ENCODE measurements around the gene SIK3.

SIK3 gene

GRCh38 chr11:117097389-117098268 lies 599 bp downstream of the SIK3 start:
- TF ChIP-seq CTCF (IDR thresholded peaks at IDR 0.05; ENCODE audit: extremely low read depth, missing control alignments) = no peak
- peak; percentile 54 for DNase-seq (ENCODE audit: low spot score)

GRCh38 chr11:117097014-117097388 lies 1.2 kb downstream of the SIK3 start:
- DNase-seq (ENCODE audit: low spot score) = no peak
- TF ChIP-seq CTCF (IDR thresholded peaks at IDR 0.05; ENCODE audit: extremely low read depth, missing control alignments) = no peak

- no peak for TF ChIP-seq CTCF (IDR thresholded peaks at IDR 0.05; ENCODE audit: extremely low read depth, missing control alignments)
- DNase-seq (ENCODE audit: low spot score) = peak; percentile 84
These were observed 1.8 kb downstream of the SIK3 start for GRCh38 chr11:117096201-117096991.

GRCh38 chr11:117095284-117096161 lies 2.7 kb downstream of the SIK3 start:
- no peak for DNase-seq (ENCODE audit: low spot score)
- no peak for TF ChIP-seq CTCF (IDR thresholded peaks at IDR 0.05; ENCODE audit: extremely low read depth, missing control alignments)

- no peak for TF ChIP-seq CTCF (IDR thresholded peaks at IDR 0.05; ENCODE audit: extremely low read depth, missing control alignments)
- DNase-seq (ENCODE audit: low spot score) = no peak
These were observed 3.5 kb downstream of the SIK3 start for GRCh38 chr11:117094776-117095175.

- TF ChIP-seq CTCF (IDR thresholded peaks at IDR 0.05; ENCODE audit: extremely low read depth, missing control alignments) = no peak
These were observed 5.2 kb downstream of the SIK3 start for GRCh38 chr11:117092951-117093590.

More at GRCh38 chr11:117092951-117093590, 5.2 kb downstream of the SIK3 start:
- peak; percentile 60 for DNase-seq (ENCODE audit: low spot score)

All from GM20000 (cell line).